Bone marrow (tissue), 2 donors: ENCODE data around the gene ENO3.
A peak's percentile ranks its signal among the peaks of the same experiment; 100 is the strongest.
"Not testable (repeated sequence)": the region's sequence is repeated elsewhere in the genome, so short reads cannot be mapped to it uniquely, and the experiment has no call there.

Source experiments
- DNase-seq, 2 donors: peaks; one replicate each; lab custom pipeline; 2025; lab: John Stamatoyannopoulos, UW

Gene ENO3

GRCh38 chr17:4950746-4951204 lies at the start of gene ENO3:
ENO3 (plus strand) TSS chr17:4951119; CDS start chr17:4951830, 711 bp downstream.
- no peak for DNase-seq

- peak in 1 of 2 donors; percentile 38 for DNase-seq
Observed at GRCh38 chr17:4901648-4902344, 49.1 kb upstream of the ENO3 start.

DNA sequence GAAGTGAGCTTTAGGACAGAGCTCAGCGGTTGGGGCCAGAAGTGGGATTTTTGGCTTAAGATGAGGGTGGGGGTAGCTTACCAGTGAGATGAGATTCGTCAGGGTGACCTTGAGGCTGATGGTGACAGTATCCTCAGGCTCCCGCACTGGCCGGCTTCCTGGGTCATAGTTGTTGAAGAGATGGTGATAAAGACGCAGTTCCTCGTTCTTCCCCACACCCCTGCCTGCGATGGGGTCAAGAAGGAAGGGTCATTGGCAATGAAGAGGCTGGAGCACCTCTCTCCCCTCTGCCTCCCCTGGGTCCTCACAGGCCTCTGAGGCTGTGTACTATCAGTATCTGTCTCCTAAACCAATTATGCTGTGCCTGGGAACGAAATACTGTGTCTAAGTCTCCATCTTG lies 48.4 kb upstream of the ENO3 start:
- no peak for DNase-seq

DNA sequence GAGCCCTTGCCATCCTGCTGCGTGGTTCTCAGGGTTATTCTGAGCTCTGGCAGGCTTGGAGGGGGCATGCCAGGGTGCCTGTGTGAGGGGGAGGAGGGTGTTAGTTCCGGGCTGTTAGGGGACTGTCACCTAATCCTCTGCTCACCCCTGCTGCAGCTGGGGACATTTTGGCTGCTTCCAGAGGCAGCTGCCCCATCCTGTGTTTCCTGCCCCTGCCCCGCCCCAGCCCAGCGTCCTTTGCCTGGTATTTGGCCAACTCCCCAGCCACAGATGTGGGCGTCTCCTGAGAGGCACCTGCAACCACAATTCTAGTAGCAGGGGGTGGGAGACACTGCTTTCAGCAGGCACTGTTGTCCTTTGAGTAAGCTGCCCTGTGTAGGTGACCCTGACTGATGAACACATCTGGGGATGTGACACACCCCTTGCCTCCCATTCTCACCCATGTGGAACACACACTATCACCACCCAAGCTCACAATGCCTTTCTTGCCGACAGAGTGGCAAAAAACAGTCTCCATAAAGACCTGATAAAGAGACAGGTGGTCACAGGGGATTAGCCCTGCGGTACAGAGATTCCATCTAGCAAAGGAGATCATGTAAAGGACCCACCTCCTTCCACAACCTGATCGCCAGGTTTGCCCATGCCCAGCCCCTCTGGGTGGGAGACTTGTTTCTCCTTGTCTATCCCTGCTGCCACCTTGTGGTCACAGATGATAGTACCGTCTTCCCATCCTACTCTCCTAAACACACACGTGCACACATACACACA lies 47.7 kb upstream of the ENO3 start, which contains the start of gene CHRNE:
TSS of gene CHRNE (minus strand) at position 48 of the 768 bp plus-strand sequence. CDS start at position 13, 35 bp downstream.
- peak; percentile 16 to 49 for DNase-seq

DNA sequence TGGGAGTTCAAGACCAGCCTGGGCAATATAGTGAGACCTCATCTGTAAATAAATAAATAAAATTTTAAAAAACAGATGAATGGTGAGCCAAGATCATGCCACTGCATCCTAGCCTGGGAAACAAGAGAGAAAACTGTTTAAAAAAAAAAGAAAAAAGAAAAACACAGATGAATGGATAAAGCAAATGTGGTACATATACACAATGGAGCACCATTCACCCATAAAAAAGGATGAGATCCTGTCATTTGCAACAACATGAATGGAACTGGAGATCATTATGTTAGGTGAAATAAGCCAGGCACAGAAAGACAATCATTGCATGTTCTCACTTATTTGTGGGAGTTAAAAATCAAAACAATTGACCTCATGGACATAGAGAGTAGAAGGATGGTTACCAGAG lies 44.3 kb upstream of the ENO3 start:
- DNase-seq: not testable (repeated sequence)

GRCh38 chr17:4908301-4908700 lies 42.6 kb upstream of the ENO3 start:
- DNase-seq: no peak

- peak; percentile 57 to 85 for DNase-seq
Observed at GRCh38 chr17:4908711-4909496, 42.0 kb upstream of the ENO3 start.

GRCh38 chr17:4913994-4914393 lies 36.9 kb upstream of the ENO3 start:
- DNase-seq: no peak

DNA sequence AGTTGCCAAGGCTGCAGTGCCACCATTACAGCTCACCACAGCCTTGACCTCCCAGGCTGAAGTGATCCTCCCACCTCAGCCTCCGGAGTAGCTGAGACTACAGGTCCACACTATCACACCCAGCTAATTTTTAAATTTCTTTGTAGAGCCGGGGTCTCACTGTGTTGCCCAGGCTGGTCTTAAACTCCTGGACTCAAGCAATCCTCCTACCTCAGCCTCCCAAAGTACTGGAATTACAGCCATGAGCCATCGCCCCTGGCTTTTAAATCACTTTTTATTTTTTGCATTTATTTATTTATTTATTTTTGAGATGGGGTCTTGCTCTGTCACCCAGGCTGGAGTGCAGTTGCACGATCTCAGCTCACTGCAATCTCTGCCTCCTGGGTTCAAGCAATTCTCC lies 36.4 kb upstream of the ENO3 start:
- not testable (repeated sequence) for DNase-seq

DNA sequence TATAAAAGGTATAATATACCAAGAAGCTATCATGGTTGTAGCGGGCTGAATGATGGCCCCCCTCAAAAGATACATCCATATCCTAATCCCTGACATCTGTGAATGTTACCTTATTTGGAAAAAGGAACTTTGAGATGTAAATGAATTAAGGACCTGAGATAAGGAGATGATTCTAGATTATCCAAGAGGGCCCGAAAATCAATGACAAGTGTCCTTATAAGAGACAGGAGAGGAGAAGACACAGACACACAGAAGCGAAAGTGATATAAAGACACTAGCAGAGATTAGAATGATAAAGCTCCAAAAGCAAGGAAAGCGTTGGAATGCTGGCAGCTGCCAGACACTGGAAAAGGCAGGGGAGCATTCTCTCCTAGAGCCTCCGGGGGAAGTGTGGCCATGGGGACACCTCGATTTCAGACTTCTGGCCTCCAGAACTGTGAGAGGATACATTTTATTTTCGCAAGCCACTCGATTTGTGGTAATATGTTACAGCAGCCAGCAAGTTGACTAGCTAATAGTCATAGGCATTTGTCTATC lies 31.3 kb upstream of the ENO3 start:
- no peak for DNase-seq

DNA sequence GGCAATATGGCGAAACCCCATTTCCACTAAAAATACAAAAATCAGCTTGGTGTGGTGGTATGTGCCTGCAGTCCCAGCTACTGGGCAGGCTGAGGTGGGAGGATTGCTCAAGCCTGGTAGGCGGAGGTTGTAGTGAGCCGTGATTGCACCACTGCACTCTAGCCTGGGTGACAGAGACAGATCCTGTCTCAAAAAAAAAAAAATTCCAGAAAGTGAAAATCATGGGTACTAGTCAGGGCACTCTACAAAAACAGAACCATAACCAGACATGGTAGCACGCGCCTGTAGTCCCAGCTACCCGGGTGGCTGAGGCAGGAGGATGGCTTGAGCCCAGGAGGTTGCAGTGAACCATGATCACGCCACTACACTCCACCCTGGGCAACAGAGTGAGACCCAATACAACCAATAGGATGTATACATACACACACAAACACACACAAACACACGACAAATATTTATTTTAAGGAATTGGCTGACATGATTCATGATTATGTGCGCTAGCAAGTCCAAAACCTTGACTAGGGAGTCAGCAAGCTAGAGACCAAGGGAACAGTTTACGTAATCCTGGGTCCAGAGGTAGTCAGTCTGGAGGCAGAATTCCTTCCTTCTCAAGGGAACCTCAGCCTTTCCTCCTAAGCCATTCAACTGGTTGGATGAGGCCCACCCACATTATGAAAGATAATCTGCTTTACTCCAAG lies 30.4 kb upstream of the ENO3 start:
- peak in 1 of 2 donors; percentile 14 for DNase-seq

DNA sequence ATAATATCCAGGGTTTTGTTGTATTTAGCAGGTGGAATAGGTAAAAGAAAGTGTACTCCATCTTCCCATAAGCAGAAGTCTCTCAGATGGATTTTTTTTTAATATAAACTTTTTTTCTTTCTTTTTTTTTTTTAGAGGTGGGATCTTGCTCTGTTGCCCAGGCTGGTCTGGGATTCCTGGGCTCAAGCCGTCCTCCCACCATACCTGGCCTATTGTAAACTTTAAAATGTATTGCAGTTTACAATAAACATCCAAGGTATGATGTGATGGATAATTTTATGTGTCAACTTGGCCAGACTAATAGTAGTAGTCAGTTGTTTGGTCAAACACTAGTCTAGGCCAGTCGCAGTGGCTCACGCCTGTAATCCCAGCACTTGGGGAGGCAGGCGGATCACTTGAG lies 29.6 kb upstream of the ENO3 start:
- DNase-seq: no peak

- DNase-seq: not testable (repeated sequence)
Observed at GRCh38 chr17:4926577-4927335, 24.2 kb upstream of the ENO3 start.

- DNase-seq: no peak
Observed at GRCh38 chr17:4928881-4929280, 22.0 kb upstream of the ENO3 start.

- DNase-seq: no peak
Observed at GRCh38 chr17:4931963-4932362, 19.0 kb upstream of the ENO3 start, which contains the start of gene GP1BA. GP1BA (plus strand) TSS chr17:4932277; CDS start chr17:4932605, 328 bp downstream.

GRCh38 chr17:4932756-4933155 lies 18.2 kb upstream of the ENO3 start:
- no peak for DNase-seq

GRCh38 chr17:4933646-4934045 lies 17.3 kb upstream of the ENO3 start:
- no peak for DNase-seq

GRCh38 chr17:4934173-4934979 lies 16.5 kb upstream of the ENO3 start:
- peak in 1 of 2 donors; percentile 18 for DNase-seq

- no peak for DNase-seq
Observed at GRCh38 chr17:4935650-4936049, 15.3 kb upstream of the ENO3 start.

DNA sequence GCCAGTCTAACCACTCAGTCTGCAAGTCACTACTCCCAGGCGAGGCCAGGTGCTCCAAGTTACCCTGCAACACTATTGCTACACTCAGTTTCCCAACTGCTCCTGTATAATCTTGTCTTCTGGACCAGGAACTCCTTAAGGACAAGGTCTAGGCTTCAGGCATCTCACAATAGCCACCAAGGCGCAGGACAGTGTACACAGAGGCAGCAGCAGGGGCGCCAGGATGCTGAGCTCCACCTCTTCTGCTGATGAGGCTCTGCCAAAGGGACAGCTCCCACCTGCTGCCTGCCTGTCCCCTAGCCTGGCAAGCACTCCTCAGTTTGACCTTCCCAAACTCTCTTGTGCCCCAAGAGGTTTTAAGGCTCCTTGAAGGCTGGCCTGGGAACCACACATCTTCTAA lies 14.5 kb upstream of the ENO3 start:
- no peak for DNase-seq
